ENCODE measurements around the gene INTS11. TPM values are rescaled to one million over a fixed set of nuclear protein-coding genes. Genes with fewer than 3 reads are reported as not detected.

The INTS11 gene
- total RNA-seq, 6 experiments from 2014 or later, result 35.1 to 52.4 (median 43.5) TPM

DNA sequence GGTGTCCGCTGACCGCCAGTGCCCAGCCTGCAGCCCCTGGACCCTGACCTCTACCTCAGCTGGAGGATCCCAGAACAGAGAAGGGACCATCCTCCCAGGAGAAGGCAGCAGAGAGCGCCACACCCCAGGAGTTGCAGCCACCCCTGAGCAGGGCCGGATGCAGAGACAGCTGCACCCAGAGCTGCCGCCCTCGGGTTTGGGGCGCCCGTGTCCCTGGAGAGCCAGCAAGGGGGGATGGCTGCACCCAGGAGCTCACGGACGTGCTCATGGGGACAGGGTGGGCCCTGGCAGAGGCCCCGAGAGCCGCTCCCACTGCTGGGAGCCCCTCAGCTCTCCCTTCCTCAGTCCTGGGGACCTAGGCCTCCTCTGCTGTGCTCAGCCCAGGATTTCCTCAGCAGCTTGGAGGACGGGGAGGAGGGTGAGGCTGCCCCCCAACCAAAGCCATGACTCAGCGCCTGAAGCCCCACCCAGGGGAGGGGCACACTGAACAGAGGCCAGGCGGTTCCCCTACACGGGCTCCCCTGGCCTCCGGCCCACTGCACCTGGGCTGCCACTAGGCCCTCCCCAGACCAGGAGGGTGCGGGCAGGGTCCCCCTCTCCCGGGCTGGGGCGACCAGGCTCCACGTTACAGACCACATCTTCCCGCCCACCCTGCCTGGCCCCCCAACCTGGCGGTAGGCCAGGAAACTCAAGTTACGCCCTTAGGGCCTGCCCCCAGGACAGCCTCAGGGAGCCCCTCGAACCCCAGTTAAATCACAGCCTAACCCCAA lies 19.0 kb downstream of the INTS11 start:
- no peaks in the 10 kb centered on the region for H3K9me3 ChIP-seq
- peaks cover 0 to 35% (median 19%) of the 10 kb centered on the region in 4 donors for H3K4me1 ChIP-seq
- ATAC-seq (peak in 1 of 4 donors; percentile 6), DNase-seq (peak in 1 of 3 donors; percentile 59)
- peak overlapping the region in 2 of 3 donors; percentile 9 to 16 for H3K4me3 ChIP-seq
- WGBS (ENCODE audit: insufficient coverage, low coverage, low lambda C conversion rate, missing lambda C conversion rate), result 20% methylated on average over 12 of the region's 25 CpGs
- intact Hi-C loops (cut with DNase I), result no loop called here
- peak overlapping the region in 2 of 3 donors; percentile 29 to 47 for H3K27ac ChIP-seq
- TF ChIP-seq, protein P1, sequence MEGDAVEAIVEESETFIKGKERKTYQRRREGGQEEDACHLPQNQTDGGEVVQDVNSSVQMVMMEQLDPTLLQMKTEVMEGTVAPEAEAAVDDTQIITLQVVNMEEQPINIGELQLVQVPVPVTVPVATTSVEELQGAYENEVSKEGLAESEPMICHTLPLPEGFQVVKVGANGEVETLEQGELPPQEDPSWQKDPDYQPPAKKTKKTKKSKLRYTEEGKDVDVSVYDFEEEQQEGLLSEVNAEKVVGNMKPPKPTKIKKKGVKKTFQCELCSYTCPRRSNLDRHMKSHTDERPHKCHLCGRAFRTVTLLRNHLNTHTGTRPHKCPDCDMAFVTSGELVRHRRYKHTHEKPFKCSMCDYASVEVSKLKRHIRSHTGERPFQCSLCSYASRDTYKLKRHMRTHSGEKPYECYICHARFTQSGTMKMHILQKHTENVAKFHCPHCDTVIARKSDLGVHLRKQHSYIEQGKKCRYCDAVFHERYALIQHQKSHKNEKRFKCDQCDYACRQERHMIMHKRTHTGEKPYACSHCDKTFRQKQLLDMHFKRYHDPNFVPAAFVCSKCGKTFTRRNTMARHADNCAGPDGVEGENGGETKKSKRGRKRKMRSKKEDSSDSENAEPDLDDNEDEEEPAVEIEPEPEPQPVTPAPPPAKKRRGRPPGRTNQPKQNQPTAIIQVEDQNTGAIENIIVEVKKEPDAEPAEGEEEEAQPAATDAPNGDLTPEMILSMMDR (IDR thresholded peaks at IDR 0.05), result no peak
- no peak for TF ChIP-seq POLR2A (IDR thresholded peaks at IDR 0.05)
- no peaks in the 10 kb centered on the region for H3K36me3 ChIP-seq
- H3K27me3 ChIP-seq, result no peaks in the 10 kb centered on the region

DNA sequence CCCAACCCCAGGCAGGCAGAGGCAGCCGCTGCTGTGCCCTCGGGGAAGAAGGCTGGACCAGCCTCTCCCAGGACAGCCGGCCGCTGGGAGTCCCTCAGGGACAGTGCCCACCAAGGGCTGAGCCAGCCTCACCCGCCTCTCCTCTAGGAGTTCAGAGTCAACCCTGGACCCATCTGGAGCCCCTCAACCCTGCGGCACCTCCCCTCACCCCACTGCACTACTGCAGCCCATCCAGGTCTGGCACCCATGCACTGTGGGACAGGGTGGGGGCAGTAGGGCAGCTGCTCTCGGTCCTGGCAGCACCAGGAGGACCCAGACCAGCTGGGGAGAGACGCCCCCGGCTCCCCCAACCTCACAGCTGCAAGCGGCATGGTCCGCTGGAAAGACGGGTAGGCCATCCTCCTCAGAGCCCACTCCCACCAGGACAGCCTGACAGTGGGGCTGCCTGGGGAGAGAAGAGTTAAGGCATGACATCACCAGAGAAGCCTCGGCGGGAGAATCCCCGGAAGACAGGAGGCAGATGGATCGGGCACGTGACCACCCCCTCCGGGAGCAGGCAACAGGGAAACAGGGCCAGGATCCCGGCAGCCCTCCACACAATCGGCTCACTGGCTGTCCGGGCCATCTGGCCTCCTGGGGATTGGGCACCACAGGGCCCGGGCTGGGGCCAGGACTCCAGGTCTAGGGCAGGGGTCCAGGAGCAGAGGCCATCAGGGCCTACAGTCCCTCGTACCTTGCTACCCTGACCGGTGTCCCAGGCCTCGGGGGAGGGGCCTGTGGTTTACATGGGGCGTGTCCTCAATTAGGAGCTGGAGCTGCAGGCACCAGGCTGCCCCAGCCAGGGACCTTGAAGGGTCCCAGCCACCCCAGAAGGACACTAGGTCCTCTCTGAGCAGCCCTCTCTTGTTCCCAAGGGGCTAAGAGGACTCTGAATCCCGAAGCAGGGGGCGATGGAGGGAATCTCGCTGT lies 19.8 kb downstream of the INTS11 start:
- intact Hi-C loops (cut with DNase I), result no loop called here
- peaks cover 0 to 34% (median 19%) of the 10 kb centered on the region in 4 donors for H3K4me1 ChIP-seq
- no peak for TF ChIP-seq POLR2A (IDR thresholded peaks at IDR 0.05)
- TF ChIP-seq, protein P1 (IDR thresholded peaks at IDR 0.05), result no peak
- no peaks in the 10 kb centered on the region for H3K27me3 ChIP-seq
- H3K27ac ChIP-seq, result peak overlapping the region in 2 of 3 donors; percentile 29 to 47
- H3K4me3 ChIP-seq, result peak overlapping the region in 2 of 3 donors; percentile 9 to 16
- no peaks in the 10 kb centered on the region for H3K36me3 ChIP-seq
- 13% methylated on average over 10 of the region's 29 CpGs for WGBS (ENCODE audit: insufficient coverage, low coverage, low lambda C conversion rate, missing lambda C conversion rate)
- DNase-seq (peak in 1 of 3 donors; percentile 70), ATAC-seq (peak in 1 of 4 donors; percentile 11)
- H3K9me3 ChIP-seq, result no peaks in the 10 kb centered on the region

- H3K9me3 ChIP-seq, result no peaks in the 10 kb centered on the region
- DNase-seq, result no peak
- no peak overlapping the region for H3K4me3 ChIP-seq
- H3K36me3 ChIP-seq, result no peaks in the 10 kb centered on the region
- WGBS (ENCODE audit: insufficient coverage, low coverage, low lambda C conversion rate, missing lambda C conversion rate), result 53% methylated on average over 2 of the region's 13 CpGs
- H3K27me3 ChIP-seq, result no peaks in the 10 kb centered on the region
- ATAC-seq, result no peak
- peaks cover 0 to 27% (median 16%) of the 10 kb centered on the region in 4 donors for H3K4me1 ChIP-seq
- intact Hi-C loops (cut with DNase I), result no loop called here
- no peak for TF ChIP-seq POLR2A (IDR thresholded peaks at IDR 0.05)
- TF ChIP-seq, protein P1 (IDR thresholded peaks at IDR 0.05), result no peak
- H3K27ac ChIP-seq, result no peak overlapping the region
These were observed 20.7 kb downstream of the INTS11 start for GRCh38 chr1:1303736-1304135.

GRCh38 chr1:1302951-1303509 lies 21.4 kb downstream of the INTS11 start:
- Histone ChIP-seq H3K4me3 (no peak overlapping the region), H3K27me3 (no peaks in the 10 kb centered on the region), H3K27ac (no peak overlapping the region), H3K36me3 (no peaks in the 10 kb centered on the region), H3K4me1 (peaks cover 0 to 27% (median 16%) of the 10 kb centered on the region in 4 donors), H3K9me3 (no peaks in the 10 kb centered on the region)
- DNase-seq (no peak), ATAC-seq (no peak)
- intact Hi-C loops (cut with DNase I), result no loop called here
- TF ChIP-seq, protein P1 (IDR thresholded peaks at IDR 0.05), result no peak
- TF ChIP-seq POLR2A (IDR thresholded peaks at IDR 0.05), result no peak
- WGBS (ENCODE audit: insufficient coverage, low coverage, low lambda C conversion rate, missing lambda C conversion rate), result no CpG with 5 or more reads among the region's 31 CpGs

All from right lobe of liver (tissue), 6 donors.